CD14-positive monocyte (primary cell): ENCODE data around the gene CST2. TPM values are rescaled to one million over a fixed set of nuclear protein-coding genes. Genes with fewer than 3 reads are reported as not detected.
"Not testable (repeated sequence)": the region's sequence is repeated elsewhere in the genome, so short reads cannot be mapped to it uniquely, and the experiment has no call there.

Experiments
- DNase-seq, 3 donors: peaks; one replicate each; pipeline ENCODE4 v3.0.0-alpha.2; 2011 to 2022
- H2AFZ ChIP-seq: 2 replicates; pipeline ENCODE4 v1.6.0; 2012; ENCODE audit warnings: mild to moderate bottlenecking, low read depth, low read length, inconsistent platforms; ENCODE audit not compliant: insufficient read depth, poor library complexity, severe bottlenecking
- H3K27ac ChIP-seq, 2 donors: 1 replicate in 1 of 2; 2 replicates in 1 of 2; pipeline ENCODE4 v1.5.1; 2012 to 2013; ENCODE audit warnings: low read length in 2 of 2, control low read depth in 1 of 2, inconsistent platforms in 1 of 2, low read depth in 1 of 2, mild to moderate bottlenecking in 1 of 2
- H3K27me3 ChIP-seq, 2 donors: one replicate each; pipeline versions ENCODE4 v1.6.0 to v1.6.1; 2011 to 2013; ENCODE audit warnings: low read length in 2 of 2; ENCODE audit not compliant: control insufficient read depth in 2 of 2, insufficient read depth in 2 of 2
- H3K36me3 ChIP-seq, 2 donors: replicated peaks in 1 of 2; 1 replicate in 1 of 2; 2 replicates in 1 of 2; pipeline versions ENCODE4 v1.5.1 to v1.6.1; 2012 to 2013; ENCODE audit warnings: low read length in 2 of 2, control low read depth in 1 of 2, inconsistent platforms in 1 of 2, mild to moderate bottlenecking in 1 of 2; ENCODE audit not compliant: insufficient read depth in 2 of 2, control insufficient read depth in 1 of 2
- H3K4me1 ChIP-seq, 2 donors: 1 replicate in 1 of 2; 2 replicates in 1 of 2; pipeline versions ENCODE4 v1.5.1 to v1.6.1; 2012 to 2013; ENCODE audit warnings: low read length in 2 of 2, control low read depth in 1 of 2, inconsistent platforms in 1 of 2, mild to moderate bottlenecking in 1 of 2, moderate library complexity in 1 of 2; ENCODE audit not compliant: insufficient read depth in 2 of 2, control insufficient read depth in 1 of 2
- H3K4me2 ChIP-seq: replicated peaks from 2 replicates; pipeline ENCODE3; 2012; ENCODE audit warnings: low read length, moderate library complexity, mild to moderate bottlenecking; ENCODE audit not compliant: poor library complexity, severe bottlenecking; ENCODE audit errors: extremely low read depth
- H3K4me3 ChIP-seq, 3 experiments: fragments of 200-600 bp in 1 of 3; sonication (generic) in 1 of 3; replicated peaks in 1 of 3; 1 replicate in 2 of 3; 2 replicates in 1 of 3; pipeline ENCODE4 v1.5.1; 2011 to 2013; ENCODE audit warnings: low read length in 3 of 3, mild to moderate bottlenecking in 3 of 3, control low read depth in 2 of 3, low read depth in 2 of 3, inconsistent platforms in 1 of 3, moderate library complexity in 1 of 3
- H3K79me2 ChIP-seq: 2 replicates; pipeline ENCODE4 v1.6.0; 2012; ENCODE audit warnings: mild to moderate bottlenecking, control low read depth, inconsistent platforms, low read length, moderate library complexity; ENCODE audit not compliant: insufficient read depth
- H3K9ac ChIP-seq: 2 replicates; pipeline ENCODE4 v1.6.0; 2017; ENCODE audit warnings: low read length, mild to moderate bottlenecking; ENCODE audit not compliant: insufficient read depth, poor library complexity, severe bottlenecking
- H3K9me3 ChIP-seq, 2 donors: replicated peaks in 1 of 2; 1 replicate in 1 of 2; 2 replicates in 1 of 2; pipeline versions ENCODE4 v1.5.1 to v1.6.1; 2012 to 2013; ENCODE audit warnings: low read length in 2 of 2, control low read depth in 1 of 2; ENCODE audit not compliant: control insufficient read depth in 1 of 2, insufficient read depth in 1 of 2
- H4K20me1 ChIP-seq: 2 replicates; pipeline ENCODE4 v1.6.0; 2012; ENCODE audit warnings: mild to moderate bottlenecking, low read length, control low read depth, moderate library complexity; ENCODE audit not compliant: insufficient read depth
- H3K27ac Mint-ChIP-seq, 7 donors: one replicate each; pipeline ENCODE4 v1.8.0; 2020; ENCODE audit warnings: mild to moderate bottlenecking in 7 of 7, mixed read lengths in 7 of 7, moderate library complexity in 6 of 7, inconsistent platforms in 2 of 7
- H3K27me3 Mint-ChIP-seq, 3 donors: one replicate each; pipeline ENCODE4 v1.8.0; 2021 to 2022; ENCODE audit warnings: low read depth in 3 of 3, mild to moderate bottlenecking in 3 of 3, mixed read lengths in 3 of 3, moderate library complexity in 3 of 3, inconsistent platforms in 1 of 3
- H3K36me3 Mint-ChIP-seq, 2 donors: one replicate each; pipeline ENCODE4 v1.8.0; 2020; ENCODE audit warnings: mixed read lengths in 2 of 2, inconsistent platforms in 1 of 2, mild to moderate bottlenecking in 1 of 2
- H3K4me1 Mint-ChIP-seq: one replicate; pipeline ENCODE4 v1.8.0; 2020; ENCODE audit warnings: mild to moderate bottlenecking, mixed read lengths
- H3K4me3 Mint-ChIP-seq, 2 donors: one replicate each; pipeline ENCODE4 v1.8.0; 2020; ENCODE audit warnings: mild to moderate bottlenecking in 2 of 2, mixed read lengths in 2 of 2, moderate library complexity in 1 of 2
- H3K9me3 Mint-ChIP-seq, 7 donors: one replicate each; pipeline ENCODE4 v1.8.0; 2020 to 2022; ENCODE audit warnings: mixed read lengths in 7 of 7, mild to moderate bottlenecking in 6 of 7, moderate library complexity in 6 of 7, inconsistent platforms in 2 of 7
- WGBS: methylation state at CpG from one replicate; pipeline ENCODE4 v1.1.5; 2013; ENCODE audit warnings: missing lambda C conversion rate; ENCODE audit not compliant: insufficient coverage; 5-methylcytosine and 5-hydroxymethylcytosine counted together
- intact Hi-C, 2 donors: fragments of 100-400 bp; cut with micrococcal nuclease; formaldehyde crosslinking; loops; one replicate each; pipeline versions ENCODE4 v1.15.0 to v1.15.1; 2023
- polyA plus RNA-seq, 3 donors: library from polyadenylated mRNA; depleted of rRNA in 1 of 3; unstranded in 2 of 3; stranded (reverse) in 1 of 3; fragments of 300-500 nt in 2 of 3; fragments of >200 nt in 1 of 3; fragmentation: Illumina TruSeq in 2 of 3; gene quantifications; 1 replicate in 2 of 3; 2 replicates in 1 of 3; pipeline ENCODE4 v1.2.3, GENCODE V29; 2012 to 2021
- TF ChIP-seq, protein P1 (sequence below): fragments of 200-600 bp; IDR thresholded peaks from one replicate; pipeline ENCODE4 v1.8.0; 2022; ENCODE audit warnings: antibody characterized with exemption, mild to moderate bottlenecking

Gene CST2
- polyA plus RNA-seq, 3 donors: not detected

DNA sequence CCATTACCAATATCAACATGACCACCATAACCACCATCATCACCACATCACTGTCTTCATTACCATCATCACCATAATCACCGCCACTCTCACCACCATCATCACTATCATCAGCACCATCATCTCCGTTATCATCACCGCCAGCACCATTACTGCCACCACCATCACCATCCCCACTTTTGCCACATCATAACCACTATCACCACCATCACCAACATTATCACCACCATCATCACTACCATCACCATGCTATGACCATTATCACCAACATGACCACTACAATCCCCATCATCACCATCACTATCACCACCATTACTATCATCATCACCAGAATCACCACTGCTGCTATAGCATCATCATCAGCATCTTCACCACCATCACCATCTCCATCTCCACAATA lies 25.7 kb downstream of the CST2 start:
- Histone ChIP-seq H3K27ac (no peak overlapping the region), H3K4me2 (no peak overlapping the region), H2AFZ (no peak overlapping the region), H3K4me3 (no peak overlapping the region), H3K27me3 (no peaks in the 10 kb centered on the region), H3K79me2 (no peaks in the 10 kb centered on the region), H3K36me3 (no peaks in the 10 kb centered on the region), H4K20me1 (no peaks in the 10 kb centered on the region), H3K9me3 (no peaks in the 10 kb centered on the region), H3K4me1 (no peaks in the 10 kb centered on the region), H3K9ac (no peak overlapping the region)
- DNase-seq: no peak
- H3K4me3 Mint-ChIP-seq: no peak overlapping the region
- TF ChIP-seq, protein P1, sequence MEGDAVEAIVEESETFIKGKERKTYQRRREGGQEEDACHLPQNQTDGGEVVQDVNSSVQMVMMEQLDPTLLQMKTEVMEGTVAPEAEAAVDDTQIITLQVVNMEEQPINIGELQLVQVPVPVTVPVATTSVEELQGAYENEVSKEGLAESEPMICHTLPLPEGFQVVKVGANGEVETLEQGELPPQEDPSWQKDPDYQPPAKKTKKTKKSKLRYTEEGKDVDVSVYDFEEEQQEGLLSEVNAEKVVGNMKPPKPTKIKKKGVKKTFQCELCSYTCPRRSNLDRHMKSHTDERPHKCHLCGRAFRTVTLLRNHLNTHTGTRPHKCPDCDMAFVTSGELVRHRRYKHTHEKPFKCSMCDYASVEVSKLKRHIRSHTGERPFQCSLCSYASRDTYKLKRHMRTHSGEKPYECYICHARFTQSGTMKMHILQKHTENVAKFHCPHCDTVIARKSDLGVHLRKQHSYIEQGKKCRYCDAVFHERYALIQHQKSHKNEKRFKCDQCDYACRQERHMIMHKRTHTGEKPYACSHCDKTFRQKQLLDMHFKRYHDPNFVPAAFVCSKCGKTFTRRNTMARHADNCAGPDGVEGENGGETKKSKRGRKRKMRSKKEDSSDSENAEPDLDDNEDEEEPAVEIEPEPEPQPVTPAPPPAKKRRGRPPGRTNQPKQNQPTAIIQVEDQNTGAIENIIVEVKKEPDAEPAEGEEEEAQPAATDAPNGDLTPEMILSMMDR: no peak
- H3K27ac Mint-ChIP-seq: no peak overlapping the region
- H3K4me1 Mint-ChIP-seq: no peaks in the 10 kb centered on the region
- no peaks in the 10 kb centered on the region for H3K9me3 Mint-ChIP-seq
- H3K36me3 Mint-ChIP-seq: no peaks in the 10 kb centered on the region
- 100% methylated on average over 3 of the region's 3 CpGs for WGBS
- peaks cover 0 to 4% (median 0%) of the 10 kb centered on the region in 3 donors for H3K27me3 Mint-ChIP-seq
- intact Hi-C loops: no loop called here

DNA sequence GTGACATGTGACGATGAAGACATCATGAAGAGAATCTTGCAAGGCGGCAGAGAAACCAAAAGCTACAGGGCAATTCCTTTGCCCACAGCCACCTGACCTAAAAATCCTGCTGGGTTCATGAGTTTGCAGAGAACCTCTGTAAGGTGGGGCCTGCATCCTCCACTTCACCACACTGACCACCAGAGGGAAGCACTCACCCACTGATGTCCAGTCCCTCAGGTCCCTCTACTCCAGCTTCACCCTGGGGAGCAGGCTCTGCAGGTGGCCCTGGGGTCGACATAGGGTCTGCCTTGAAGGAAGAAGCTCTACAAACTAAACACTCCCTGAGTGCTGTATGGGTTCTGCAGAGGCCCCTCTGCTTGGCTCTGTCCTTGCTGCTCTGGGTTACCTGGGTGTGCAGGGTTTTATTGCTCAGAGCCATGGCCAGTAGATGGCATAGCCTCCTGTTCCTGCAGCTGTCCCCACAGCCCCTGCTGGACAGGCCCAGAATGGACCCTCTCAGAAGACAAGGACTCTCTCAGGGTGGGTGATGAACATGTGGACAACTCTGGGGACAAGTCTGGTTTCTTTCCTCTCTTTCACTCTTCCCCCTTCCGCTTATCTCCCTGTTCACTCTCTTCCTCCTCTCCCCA lies 27.2 kb downstream of the CST2 start:
- 100% methylated on average over 1 of the region's 4 CpGs for WGBS
- H3K27me3 ChIP-seq, H3K4me3 ChIP-seq, DNase-seq, H3K79me2 ChIP-seq, H3K4me2 ChIP-seq, H3K27me3 Mint-ChIP-seq, H3K36me3 Mint-ChIP-seq, H3K9me3 ChIP-seq, H3K27ac ChIP-seq, H3K27ac Mint-ChIP-seq, H3K4me1 Mint-ChIP-seq, H3K4me3 Mint-ChIP-seq, H4K20me1 ChIP-seq, H3K9ac ChIP-seq, H2AFZ ChIP-seq, H3K9me3 Mint-ChIP-seq, H3K4me1 ChIP-seq, H3K36me3 ChIP-seq, intact Hi-C loops: not testable (repeated sequence)
- TF ChIP-seq, protein P1: peak; percentile 76
